Measurements from ENCODE around the gene FAM193A. TPM values are rescaled to one million over a fixed set of nuclear protein-coding genes. Genes with fewer than 3 reads are reported as not detected.
"Not testable (repeated sequence)": the region's sequence is repeated elsewhere in the genome, so short reads cannot be mapped to it uniquely, and the experiment has no call there.

The FAM193A gene
- total RNA-seq, 1 donor from 2014 or later: 28.9 TPM

- no peaks in the 10 kb centered on the region for H3K9me3 ChIP-seq
- H3K4me1 ChIP-seq: no peaks in the 10 kb centered on the region
- ATAC-seq (no peak), DNase-seq (peak; percentile 27)
- peaks cover 91% of the 10 kb centered on the region for H3K36me3 ChIP-seq
- H3K27me3 ChIP-seq: no peaks in the 10 kb centered on the region
- H3K4me3 ChIP-seq: no peak overlapping the region
- no peak overlapping the region for H3K27ac ChIP-seq
- TF ChIP-seq, protein P1, sequence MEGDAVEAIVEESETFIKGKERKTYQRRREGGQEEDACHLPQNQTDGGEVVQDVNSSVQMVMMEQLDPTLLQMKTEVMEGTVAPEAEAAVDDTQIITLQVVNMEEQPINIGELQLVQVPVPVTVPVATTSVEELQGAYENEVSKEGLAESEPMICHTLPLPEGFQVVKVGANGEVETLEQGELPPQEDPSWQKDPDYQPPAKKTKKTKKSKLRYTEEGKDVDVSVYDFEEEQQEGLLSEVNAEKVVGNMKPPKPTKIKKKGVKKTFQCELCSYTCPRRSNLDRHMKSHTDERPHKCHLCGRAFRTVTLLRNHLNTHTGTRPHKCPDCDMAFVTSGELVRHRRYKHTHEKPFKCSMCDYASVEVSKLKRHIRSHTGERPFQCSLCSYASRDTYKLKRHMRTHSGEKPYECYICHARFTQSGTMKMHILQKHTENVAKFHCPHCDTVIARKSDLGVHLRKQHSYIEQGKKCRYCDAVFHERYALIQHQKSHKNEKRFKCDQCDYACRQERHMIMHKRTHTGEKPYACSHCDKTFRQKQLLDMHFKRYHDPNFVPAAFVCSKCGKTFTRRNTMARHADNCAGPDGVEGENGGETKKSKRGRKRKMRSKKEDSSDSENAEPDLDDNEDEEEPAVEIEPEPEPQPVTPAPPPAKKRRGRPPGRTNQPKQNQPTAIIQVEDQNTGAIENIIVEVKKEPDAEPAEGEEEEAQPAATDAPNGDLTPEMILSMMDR (IDR thresholded peaks at IDR 0.05): no peak
- intact Hi-C loops (cut with DNase I): no loop called here
Observed at GRCh38 chr4:2634014-2634413, 97.6 kb downstream of the FAM193A start.

- Histone ChIP-seq H3K4me3 (no peak overlapping the region), H3K4me1 (no peaks in the 10 kb centered on the region), H3K27ac (no peak overlapping the region), H3K27me3 (no peaks in the 10 kb centered on the region), H3K9me3 (no peaks in the 10 kb centered on the region), H3K36me3 (peaks cover 93% of the 10 kb centered on the region)
- TF ChIP-seq, protein P1 (IDR thresholded peaks at IDR 0.05): no peak
- DNase-seq (no peak), ATAC-seq (no peak)
- intact Hi-C loops (cut with DNase I): no loop called here
Observed at GRCh38 chr4:2636331-2636730, 99.9 kb downstream of the FAM193A start.

GRCh38 chr4:2636994-2637393, 100.5 kb downstream of the FAM193A start:
- H3K9me3 ChIP-seq; ATAC-seq; H3K4me3 ChIP-seq; H3K27ac ChIP-seq; H3K4me1 ChIP-seq; intact Hi-C loops (cut with DNase I); H3K27me3 ChIP-seq: not testable (repeated sequence)
- peak; percentile 10 for DNase-seq
- H3K36me3 ChIP-seq: peaks cover 91% of the 10 kb centered on the region

DNA sequence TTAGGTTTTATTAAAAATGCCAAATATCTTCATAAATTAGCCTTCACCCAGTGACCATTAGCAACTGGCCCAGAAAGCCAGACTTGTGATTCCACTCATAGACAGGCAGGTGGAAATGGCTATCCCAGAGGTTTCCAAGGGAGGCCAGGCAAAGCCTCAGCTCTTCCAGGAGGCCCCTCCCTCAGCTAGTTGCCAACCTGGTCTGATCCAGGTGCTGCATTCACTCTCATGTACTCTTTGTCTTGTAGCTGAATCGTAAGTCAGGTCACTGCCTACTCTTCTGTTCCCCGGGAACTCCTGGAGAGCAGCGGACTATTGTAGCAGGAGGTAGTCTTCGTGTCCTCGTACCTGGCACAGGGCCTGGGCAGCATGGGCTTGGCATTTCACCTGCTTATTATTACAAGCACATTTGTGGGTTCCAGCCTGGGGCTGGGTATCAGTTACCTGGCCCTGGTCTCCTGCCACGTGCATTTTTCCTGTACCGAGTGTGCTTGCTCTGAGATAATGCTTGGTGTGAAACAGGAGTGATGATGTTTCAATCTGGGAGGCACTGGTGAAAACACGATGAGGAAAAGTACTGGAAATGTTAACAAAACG, 101.6 kb downstream of the FAM193A start:
- intact Hi-C loops (cut with DNase I): no loop called here
- Histone ChIP-seq H3K27ac (no peak overlapping the region), H3K36me3 (peaks cover 94% of the 10 kb centered on the region), H3K9me3 (no peaks in the 10 kb centered on the region), H3K4me1 (no peaks in the 10 kb centered on the region), H3K27me3 (no peaks in the 10 kb centered on the region), H3K4me3 (no peak overlapping the region)
- peak; percentile 34 for DNase-seq
- TF ChIP-seq, protein P1 (IDR thresholded peaks at IDR 0.05): no peak
- no peak for ATAC-seq

GRCh38 chr4:2638730-2639129, 102.3 kb downstream of the FAM193A start:
- Histone ChIP-seq H3K27ac (no peak overlapping the region), H3K36me3 (peaks cover 94% of the 10 kb centered on the region), H3K4me3 (no peak overlapping the region)

GRCh38 chr4:2642968-2643367, 106.5 kb downstream of the FAM193A start:
- ATAC-seq (no peak), DNase-seq (no peak)
- Histone ChIP-seq H3K27ac (no peak overlapping the region), H3K4me1 (no peaks in the 10 kb centered on the region), H3K4me3 (no peak overlapping the region), H3K36me3 (peaks cover 84% of the 10 kb centered on the region), H3K9me3 (no peaks in the 10 kb centered on the region), H3K27me3 (no peaks in the 10 kb centered on the region)
- TF ChIP-seq, protein P1 (IDR thresholded peaks at IDR 0.05): no peak
- intact Hi-C loops (cut with DNase I): no loop called here

More at GRCh38 chr4:2638730-2639129, 102.3 kb downstream of the FAM193A start:
- TF ChIP-seq, protein P1 (IDR thresholded peaks at IDR 0.05): no peak
- intact Hi-C loops (cut with DNase I): no loop called here
- H3K27me3 ChIP-seq: no peaks in the 10 kb centered on the region
- no peaks in the 10 kb centered on the region for H3K9me3 ChIP-seq
- ATAC-seq: no peak
- no peaks in the 10 kb centered on the region for H3K4me1 ChIP-seq
- DNase-seq: no peak

Data from upper lobe of right lung (tissue), 1 donor.